Measurements from ENCODE around the gene CNPY4.
A peak's percentile ranks its signal among the peaks of the same experiment; 100 is the strongest.

Gene CNPY4

GRCh38 chr7:100166970-100167911 lies 47.8 kb downstream of the CNPY4 start:
- Histone ChIP-seq H2AFZ (ENCODE audit: low read length) (no peak overlapping the region), H3K79me2 (ENCODE audit: low read length) (no peaks in the 10 kb centered on the region), H3K4me2 (ENCODE audit: low read depth, low read length) (no peak overlapping the region; the same call in 1 of the 2 replicates), H3K4me1 (ENCODE audit: low read length) (no peaks in the 10 kb centered on the region; the same call in 1 of the 2 replicates), H3K9ac (ENCODE audit: low read length) (no peak overlapping the region), H3K27me3 (replicated peaks; ENCODE audit: insufficient read depth, low read length) (peaks cover 87% of the 10 kb centered on the region), H3K36me3 (replicated peaks; ENCODE audit: insufficient read depth, low read length) (no peaks in the 10 kb centered on the region), H3K4me3 (ENCODE audit: low read length) (no peak overlapping the region), H4K20me1 (ENCODE audit: insufficient read depth, low read length) (no peaks in the 10 kb centered on the region), H3K9me2 (replicated peaks; ENCODE audit: insufficient read depth, low read length) (no peaks in the 10 kb centered on the region), H3K9me3 (replicated peaks; ENCODE audit: insufficient read depth, low read length) (no peaks in the 10 kb centered on the region), H3F3A (ENCODE audit: insufficient read depth, low read length) (no peaks in the 10 kb centered on the region), H3K27ac (ENCODE audit: low read length) (no peak overlapping the region)
- no peak for TF ChIP-seq CTCF (IDR thresholded peaks at IDR 0.05; ENCODE audit: low read length)
- no peak for TF ChIP-seq EZH2 (optimal IDR thresholded peaks at IDR 0.05; ENCODE audit: low read depth, low read length)
- TF ChIP-seq EZH2phosphoT487 (IDR thresholded peaks at IDR 0.05; ENCODE audit: low read length) = no peak
- no peak for DNase-seq

DNA sequence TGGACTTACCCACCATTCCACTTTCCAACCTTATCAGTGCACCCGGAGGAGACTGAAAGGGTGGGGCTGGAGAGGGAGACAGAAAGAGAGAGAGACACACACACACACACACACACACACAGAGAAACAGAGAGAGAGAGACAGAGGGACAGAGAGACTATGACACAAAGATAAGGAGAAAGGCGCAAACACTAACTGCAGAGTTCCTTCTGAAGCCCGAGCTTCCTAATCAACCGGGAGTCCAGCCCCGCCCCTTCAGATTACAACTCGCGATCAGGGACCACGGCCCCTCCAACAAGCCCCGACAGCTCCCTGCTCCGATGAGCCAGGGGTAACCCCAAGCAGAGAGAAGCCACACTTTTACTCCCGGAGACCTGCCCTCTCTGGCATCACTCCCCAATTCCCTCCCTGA lies 48.5 kb downstream of the CNPY4 start:
- Histone ChIP-seq H2AFZ (ENCODE audit: low read length) (no peak overlapping the region), H3K27ac (ENCODE audit: low read length) (no peak overlapping the region), H3K4me2 (ENCODE audit: low read depth, low read length) (peak overlapping the region; percentile 35; the same call in 1 of the 2 replicates), H3K79me2 (ENCODE audit: low read length) (no peaks in the 10 kb centered on the region), H3K4me1 (ENCODE audit: low read length) (no peaks in the 10 kb centered on the region; the same call in 1 of the 2 replicates), H3K4me3 (ENCODE audit: low read length) (no peak overlapping the region), H3F3A (ENCODE audit: insufficient read depth, low read length) (no peaks in the 10 kb centered on the region), H3K9me3 (replicated peaks; ENCODE audit: insufficient read depth, low read length) (no peaks in the 10 kb centered on the region), H3K27me3 (replicated peaks; ENCODE audit: insufficient read depth, low read length) (peaks cover 85% of the 10 kb centered on the region), H3K9ac (ENCODE audit: low read length) (no peak overlapping the region), H3K9me2 (replicated peaks; ENCODE audit: insufficient read depth, low read length) (no peaks in the 10 kb centered on the region), H3K36me3 (replicated peaks; ENCODE audit: insufficient read depth, low read length) (no peaks in the 10 kb centered on the region), H4K20me1 (ENCODE audit: insufficient read depth, low read length) (no peaks in the 10 kb centered on the region)
- TF ChIP-seq CTCF (IDR thresholded peaks at IDR 0.05; ENCODE audit: low read length) (no peak), EZH2 (optimal IDR thresholded peaks at IDR 0.05; ENCODE audit: low read depth, low read length) (peak; percentile 20), EZH2phosphoT487 (IDR thresholded peaks at IDR 0.05; ENCODE audit: low read length) (no peak)
- no peak for DNase-seq

GRCh38 chr7:100169147-100169850 lies 49.9 kb downstream of the CNPY4 start:
- Histone ChIP-seq H3K4me1 (ENCODE audit: low read length) (no peaks in the 10 kb centered on the region; the same call in 1 of the 2 replicates), H4K20me1 (ENCODE audit: insufficient read depth, low read length) (no peaks in the 10 kb centered on the region), H3K4me3 (ENCODE audit: low read length) (no peak overlapping the region), H3K9me2 (replicated peaks; ENCODE audit: insufficient read depth, low read length) (no peaks in the 10 kb centered on the region), H3K4me2 (ENCODE audit: low read depth, low read length) (no peak overlapping the region), H3K36me3 (replicated peaks; ENCODE audit: insufficient read depth, low read length) (no peaks in the 10 kb centered on the region), H2AFZ (ENCODE audit: low read length) (no peak overlapping the region), H3K9me3 (replicated peaks; ENCODE audit: insufficient read depth, low read length) (no peaks in the 10 kb centered on the region), H3F3A (ENCODE audit: insufficient read depth, low read length) (no peaks in the 10 kb centered on the region), H3K79me2 (ENCODE audit: low read length) (no peaks in the 10 kb centered on the region), H3K27me3 (replicated peaks; ENCODE audit: insufficient read depth, low read length) (peaks cover 84% of the 10 kb centered on the region), H3K9ac (ENCODE audit: low read length) (no peak overlapping the region), H3K27ac (ENCODE audit: low read length) (no peak overlapping the region)
- no peak for DNase-seq
- no peak for TF ChIP-seq EZH2 (optimal IDR thresholded peaks at IDR 0.05; ENCODE audit: low read depth, low read length)
- TF ChIP-seq CTCF (IDR thresholded peaks at IDR 0.05; ENCODE audit: low read length) = no peak
- TF ChIP-seq EZH2phosphoT487 (IDR thresholded peaks at IDR 0.05; ENCODE audit: low read length) = no peak
